GM12891 (cell line): Measurements from ENCODE around the gene MYO15A.

ENCODE experiments used
- POLR2A ChIP-seq: IDR thresholded peaks from 2 replicates; pipeline ENCODE4 v1.6.1; 2011; ENCODE audit warnings: low read depth, low read length, control low read depth
- POLR2AphosphoS5 ChIP-seq: IDR thresholded peaks from 2 replicates; pipeline ENCODE4 v1.6.1; 2011; ENCODE audit warnings: low read depth, low read length, control low read depth
- POU2F2 ChIP-seq: IDR thresholded peaks from 2 replicates; pipeline ENCODE4 v1.6.1; 2011; ENCODE audit warnings: low read depth, mild to moderate bottlenecking, control low read depth, low read length, moderate library complexity
- SPI1 ChIP-seq: IDR thresholded peaks from 2 replicates; pipeline ENCODE4 v1.6.1; 2011; ENCODE audit warnings: low read depth, low read length, control low read depth
- TAF1 ChIP-seq: IDR thresholded peaks from 2 replicates; pipeline ENCODE4 v1.6.1; 2011; ENCODE audit warnings: low read depth, low read length, control low read depth

DNA sequence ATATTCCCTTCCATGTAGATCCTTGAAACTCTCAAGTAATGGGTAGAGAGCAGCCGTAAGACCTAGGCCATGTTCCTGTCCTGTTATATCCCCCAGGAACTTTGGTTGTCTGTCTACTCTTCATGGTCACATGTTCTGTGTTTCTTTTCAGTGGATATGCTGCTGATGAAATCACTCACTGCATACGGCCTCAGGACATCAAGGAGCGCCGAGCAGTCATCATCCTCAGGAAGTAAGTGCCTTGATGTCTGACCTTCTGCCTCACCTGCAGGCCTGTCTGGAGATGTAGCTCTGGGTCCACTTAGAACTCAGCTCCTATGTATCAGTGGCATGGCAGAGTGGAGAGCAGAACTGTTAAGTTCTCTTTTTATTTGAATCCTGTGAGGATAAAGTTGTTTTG, 86.2 kb downstream of the MYO15A start:
- TF ChIP-seq POLR2A, result no peak
- TF ChIP-seq POLR2AphosphoS5, result no peak
- no peak for TF ChIP-seq SPI1
- no peak for TF ChIP-seq POU2F2
- no peak for TF ChIP-seq TAF1
